Chondrocyte (in vitro differentiated cells): Measurements from ENCODE around the gene SGPP2. TPM values are rescaled to one million over a fixed set of nuclear protein-coding genes. Genes with fewer than 3 reads are reported as not detected.

Experiments
- DNase-seq: peaks from one replicate; pipeline ENCODE4 v3.0.0; 2021; ENCODE audit warnings: mixed read lengths, low spot score
- H3K27ac Mint-ChIP-seq: one replicate; pipeline ENCODE4 v1.8.0; 2021; ENCODE audit warnings: mild to moderate bottlenecking, moderate library complexity, mixed read lengths; ENCODE audit not compliant: unreplicated experiment
- H3K27me3 Mint-ChIP-seq: 2 replicates; pipeline ENCODE4 v1.8.0; 2021; ENCODE audit warnings: low read depth, mixed read lengths
- H3K36me3 Mint-ChIP-seq: 2 replicates; pipeline ENCODE4 v1.8.0; 2021; ENCODE audit warnings: low read depth, mixed read lengths
- H3K4me1 Mint-ChIP-seq: 2 replicates; pipeline ENCODE4 v1.8.0; 2021; ENCODE audit warnings: low read depth, mild to moderate bottlenecking, mixed read lengths
- H3K4me3 Mint-ChIP-seq: one replicate; pipeline ENCODE4 v1.8.0; 2021; ENCODE audit warnings: mild to moderate bottlenecking, moderate library complexity, mixed read lengths; ENCODE audit not compliant: unreplicated experiment
- H3K9me3 Mint-ChIP-seq: 2 replicates; pipeline ENCODE4 v1.8.0; 2021; ENCODE audit warnings: low read depth, mixed read lengths
- CTCF ChIP-seq: fragments of 200-600 bp; sonication (generic); IDR thresholded peaks from 2 replicates; pipeline ENCODE4 v1.5.0; 2021; ENCODE audit warnings: antibody characterized with exemption, mild to moderate bottlenecking, moderate library complexity
- total RNA-seq: library from RNA; stranded (reverse); gene quantifications from 3 replicates; pipeline ENCODE4 v1.2.1, GENCODE V29; 2021

Gene SGPP2
- total RNA-seq, 1 donor from 2014 or later = not detected

GRCh38 chr2:222391743-222392285, 32.5 kb upstream of the SGPP2 start:
- no peak for TF ChIP-seq CTCF
- Mint-ChIP-seq H3K36me3 (no peaks in the 10 kb centered on the region), H3K27ac (no peak overlapping the region), H3K4me3 (no peak overlapping the region), H3K4me1 (no peaks in the 10 kb centered on the region), H3K9me3 (peaks cover 4% of the 10 kb centered on the region), H3K27me3 (peaks cover 10% of the 10 kb centered on the region)
- DNase-seq = no peak

GRCh38 chr2:222393733-222394267, 30.5 kb upstream of the SGPP2 start:
- Mint-ChIP-seq H3K36me3 (no peaks in the 10 kb centered on the region), H3K4me3 (no peak overlapping the region), H3K9me3 (peaks cover 4% of the 10 kb centered on the region), H3K27me3 (peaks cover 6% of the 10 kb centered on the region), H3K4me1 (no peaks in the 10 kb centered on the region), H3K27ac (no peak overlapping the region)
- no peak for DNase-seq
- no peak for TF ChIP-seq CTCF

GRCh38 chr2:222398446-222398885, 25.9 kb upstream of the SGPP2 start:
- DNase-seq = no peak
- H3K4me3 Mint-ChIP-seq = no peak overlapping the region
- H3K27me3 Mint-ChIP-seq = no peaks in the 10 kb centered on the region
- H3K9me3 Mint-ChIP-seq = peaks cover 4% of the 10 kb centered on the region
- no peak for TF ChIP-seq CTCF
- H3K36me3 Mint-ChIP-seq = no peaks in the 10 kb centered on the region
- H3K4me1 Mint-ChIP-seq = no peaks in the 10 kb centered on the region
- no peak overlapping the region for H3K27ac Mint-ChIP-seq

GRCh38 chr2:222399038-222399783, 25.1 kb upstream of the SGPP2 start:
- no peaks in the 10 kb centered on the region for H3K4me1 Mint-ChIP-seq

More at GRCh38 chr2:222399038-222399783, 25.1 kb upstream of the SGPP2 start:
- H3K9me3 Mint-ChIP-seq = peaks cover 4% of the 10 kb centered on the region
- no peaks in the 10 kb centered on the region for H3K27me3 Mint-ChIP-seq
- no peak overlapping the region for H3K4me3 Mint-ChIP-seq
- no peak overlapping the region for H3K27ac Mint-ChIP-seq
- DNase-seq = no peak
- H3K36me3 Mint-ChIP-seq = no peaks in the 10 kb centered on the region
- no peak for TF ChIP-seq CTCF
